ENCODE results near the gene CLHC1. TPM values are rescaled to one million over a fixed set of nuclear protein-coding genes. Genes with fewer than 3 reads are reported as not detected.

The CLHC1 gene
- total RNA-seq, 1 experiment from 2014 or later = 9.2 TPM

DNA sequence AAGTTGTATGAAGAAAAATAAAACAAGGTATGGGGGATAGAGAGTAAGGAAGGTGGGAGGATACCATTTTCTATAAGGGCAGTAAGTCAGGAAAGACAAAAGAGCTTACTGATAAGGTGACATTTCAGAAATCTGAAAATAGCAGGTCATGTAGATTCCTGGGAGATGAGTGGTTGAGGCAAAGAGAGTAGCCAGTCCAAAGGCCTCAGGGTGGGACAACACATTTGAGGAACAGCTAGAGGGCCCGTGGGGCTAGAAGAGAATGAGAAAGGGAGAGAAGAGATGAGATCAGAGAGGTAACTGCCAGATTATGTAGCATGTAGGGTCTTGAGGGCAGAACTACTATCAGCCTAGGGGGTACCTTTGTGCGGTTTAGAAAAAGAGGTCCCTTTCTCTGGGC is 2.9 kb downstream of the CLHC1 start:
- no peak overlapping the region for H3K4me2 ChIP-seq (ENCODE audit: insufficient read depth, insufficient read length, low read length)
- no peak overlapping the region for H3K23ac ChIP-seq (ENCODE audit: insufficient read length, low read depth, low read length)
- no peak overlapping the region for H3K14ac ChIP-seq (ENCODE audit: insufficient read depth, low read length)
- H3K4me1 ChIP-seq (ENCODE audit: insufficient read depth, low read length) = no peaks in the 10 kb centered on the region
- no peak overlapping the region for H3K56ac ChIP-seq (ENCODE audit: insufficient read length, low read depth, low read length)
- H2AFZ ChIP-seq (ENCODE audit: low read length) = no peak overlapping the region
- no peak overlapping the region for H2AK5ac ChIP-seq (ENCODE audit: insufficient read length, low read length)
- H3K9ac ChIP-seq (ENCODE audit: extremely low read depth, insufficient read length, low read length) = no peak overlapping the region
- H3K18ac ChIP-seq (ENCODE audit: insufficient read length, low read depth, low read length) = no peak overlapping the region
- no peaks in the 10 kb centered on the region; the same call in 1 of the 2 replicates for H3K27me3 Mint-ChIP-seq (ENCODE audit: low read depth)
- H3K4me1 Mint-ChIP-seq = peaks cover 26 to 27% of the 10 kb centered on the region in 2 experiments
- H4K91ac ChIP-seq (ENCODE audit: insufficient read length, low read depth, low read length) = no peak overlapping the region
- no peak overlapping the region for H4K8ac ChIP-seq (replicated peaks; ENCODE audit: insufficient read length, low read depth, low read length)
- no peak overlapping the region for H4K5ac ChIP-seq (ENCODE audit: insufficient read length, low read depth, low read length)
- TF ChIP-seq, protein P1, sequence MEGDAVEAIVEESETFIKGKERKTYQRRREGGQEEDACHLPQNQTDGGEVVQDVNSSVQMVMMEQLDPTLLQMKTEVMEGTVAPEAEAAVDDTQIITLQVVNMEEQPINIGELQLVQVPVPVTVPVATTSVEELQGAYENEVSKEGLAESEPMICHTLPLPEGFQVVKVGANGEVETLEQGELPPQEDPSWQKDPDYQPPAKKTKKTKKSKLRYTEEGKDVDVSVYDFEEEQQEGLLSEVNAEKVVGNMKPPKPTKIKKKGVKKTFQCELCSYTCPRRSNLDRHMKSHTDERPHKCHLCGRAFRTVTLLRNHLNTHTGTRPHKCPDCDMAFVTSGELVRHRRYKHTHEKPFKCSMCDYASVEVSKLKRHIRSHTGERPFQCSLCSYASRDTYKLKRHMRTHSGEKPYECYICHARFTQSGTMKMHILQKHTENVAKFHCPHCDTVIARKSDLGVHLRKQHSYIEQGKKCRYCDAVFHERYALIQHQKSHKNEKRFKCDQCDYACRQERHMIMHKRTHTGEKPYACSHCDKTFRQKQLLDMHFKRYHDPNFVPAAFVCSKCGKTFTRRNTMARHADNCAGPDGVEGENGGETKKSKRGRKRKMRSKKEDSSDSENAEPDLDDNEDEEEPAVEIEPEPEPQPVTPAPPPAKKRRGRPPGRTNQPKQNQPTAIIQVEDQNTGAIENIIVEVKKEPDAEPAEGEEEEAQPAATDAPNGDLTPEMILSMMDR (conservative IDR thresholded peaks at IDR 0.05) = no peak
- no CpG with 5 or more reads among the region's 2 CpGs for WGBS (ENCODE audit: extremely low coverage, insufficient read length, low lambda C conversion rate)
- H3K27ac ChIP-seq (ENCODE audit: insufficient read length, low read depth, low read length) = no peak overlapping the region
- no peak for DNase-seq
- peak overlapping the region in 2 of 3 experiments; percentile 2 to 71; a peak in 2 of 7 replicates for H3K27ac Mint-ChIP-seq
- no peak overlapping the region for H2BK12ac ChIP-seq (ENCODE audit: insufficient read length, low read depth, low read length)
- no peak overlapping the region for H2BK120ac ChIP-seq (ENCODE audit: low read depth, low read length, poor library complexity, severe bottlenecking)
- H3K79me2 ChIP-seq (ENCODE audit: insufficient read depth, low read length) = peaks cover 10% of the 10 kb centered on the region
- no peaks in the 10 kb centered on the region for H3K27me3 ChIP-seq (ENCODE audit: insufficient read depth, low read length)
- no peak overlapping the region for H2BK20ac ChIP-seq (ENCODE audit: low read depth, low read length, poor library complexity, severe bottlenecking)
- H2BK5ac ChIP-seq (ENCODE audit: insufficient read length, low read length) = no peak overlapping the region
- no peak overlapping the region for H3K4ac ChIP-seq (ENCODE audit: low read depth, low read length)
- no peaks in the 10 kb centered on the region for H4K20me1 ChIP-seq (ENCODE audit: control insufficient read depth, insufficient read depth, insufficient read length)
- no peak overlapping the region for H3T11ph ChIP-seq (ENCODE audit: low read length)
- peak overlapping the region in 1 of 2 experiments; percentile 28; a peak in 1 of 5 replicates for H3K4me3 Mint-ChIP-seq
- H3K79me1 ChIP-seq (ENCODE audit: insufficient read depth, low read depth, low read length, poor library complexity, severe bottlenecking) = peaks cover 7% of the 10 kb centered on the region
- peaks cover 10% of the 10 kb centered on the region for H3K23me2 ChIP-seq (ENCODE audit: insufficient read length, low read depth, low read length, poor library complexity, severe bottlenecking)
- H3K36me3 Mint-ChIP-seq (ENCODE audit: insufficient read depth in 1 of 3, low read depth in 3 of 3) = peaks cover 16 to 33% (median 23%) of the 10 kb centered on the region in 3 experiments
- H2BK15ac ChIP-seq (ENCODE audit: low read depth, low read length) = no peak overlapping the region
- H3K9me3 ChIP-seq (ENCODE audit: control insufficient read depth, low read depth, low read length) = no peaks in the 10 kb centered on the region
- no peaks in the 10 kb centered on the region; a peak in 1 of 5 replicates for H3K9me3 Mint-ChIP-seq

All from H9 (cell line).